ENCODE measurements around the gene HOTAIR. TPM values are rescaled to one million over a fixed set of nuclear protein-coding genes. Genes with fewer than 3 reads are reported as not detected.

Gene HOTAIR
- total RNA-seq, 4 donors from 2014 or later = 0.31 TPM; not detected in 3

- Histone ChIP-seq H3K27ac (no peak overlapping the region), H3K4me1 (peaks cover 0 to 56% (median 14%) of the 10 kb centered on the region in 3 donors), H3K36me3 (no peaks in the 10 kb centered on the region), H3K27me3 (peaks cover 100% of the 10 kb centered on the region), H3K9me3 (no peaks in the 10 kb centered on the region), H3K4me3 (no peak overlapping the region)
- no peak for ATAC-seq
- no peak for TF ChIP-seq POLR2AphosphoS5 (IDR thresholded peaks at IDR 0.05)
- no peak for TF ChIP-seq CTCF (IDR thresholded peaks at IDR 0.05)
- TF ChIP-seq POLR2A (IDR thresholded peaks at IDR 0.05) = no peak
- TF ChIP-seq EP300 (IDR thresholded peaks at IDR 0.05) = no peak
- 14 to 15% methylated on average over 12 to 22 of the region's 23 CpGs for WGBS, 2 donors (ENCODE audit: low coverage in 1 of 2)
Observed at GRCh38 chr12:54015018-54015931, 40.5 kb upstream of the HOTAIR start.

GRCh38 chr12:54014377-54015017 lies 39.7 kb upstream of the HOTAIR start:
- WGBS, 2 donors (ENCODE audit: low coverage in 1 of 2) = 6 to 7% methylated on average over 14 to 34 of the region's 36 CpGs
- H3K4me1 ChIP-seq = peaks cover 0 to 53% (median 16%) of the 10 kb centered on the region in 3 donors

GRCh38 chr12:54012631-54013409 lies 38.1 kb upstream of the HOTAIR start:
- 23 to 36% methylated on average over 4 to 5 of the region's 6 CpGs for WGBS, 2 donors (ENCODE audit: low coverage in 1 of 2)
- H3K4me3 ChIP-seq = no peak overlapping the region
- ATAC-seq = no peak
- no peaks in the 10 kb centered on the region for H3K9me3 ChIP-seq
- H3K27me3 ChIP-seq = peaks cover 99% of the 10 kb centered on the region
- TF ChIP-seq EP300 (IDR thresholded peaks at IDR 0.05) = no peak
- TF ChIP-seq CTCF (IDR thresholded peaks at IDR 0.05) = no peak
- TF ChIP-seq POLR2A (IDR thresholded peaks at IDR 0.05) = no peak
- no peak for TF ChIP-seq POLR2AphosphoS5 (IDR thresholded peaks at IDR 0.05)
- H3K4me1 ChIP-seq = peaks cover 0 to 43% (median 21%) of the 10 kb centered on the region in 3 donors
- H3K36me3 ChIP-seq = no peaks in the 10 kb centered on the region
- no peak overlapping the region for H3K27ac ChIP-seq

More at GRCh38 chr12:54014377-54015017, 39.7 kb upstream of the HOTAIR start:
- Histone ChIP-seq H3K27me3 (peaks cover 100% of the 10 kb centered on the region), H3K36me3 (no peaks in the 10 kb centered on the region), H3K9me3 (no peaks in the 10 kb centered on the region), H3K4me3 (peak overlapping the region in 1 of 2 donors; percentile 17), H3K27ac (no peak overlapping the region)
- ATAC-seq = no peak
- no peak for TF ChIP-seq CTCF (IDR thresholded peaks at IDR 0.05)
- no peak for TF ChIP-seq POLR2AphosphoS5 (IDR thresholded peaks at IDR 0.05)
- no peak for TF ChIP-seq POLR2A (IDR thresholded peaks at IDR 0.05)
- no peak for TF ChIP-seq EP300 (IDR thresholded peaks at IDR 0.05)

GRCh38 chr12:54011665-54012532 lies 37.1 kb upstream of the HOTAIR start:
- H3K27me3 ChIP-seq = peaks cover 99% of the 10 kb centered on the region
- H3K4me3 ChIP-seq = no peak overlapping the region
- peaks cover 0 to 34% (median 14%) of the 10 kb centered on the region in 3 donors for H3K4me1 ChIP-seq
- TF ChIP-seq POLR2AphosphoS5 (IDR thresholded peaks at IDR 0.05) (no peak), POLR2A (IDR thresholded peaks at IDR 0.05) (no peak), EP300 (IDR thresholded peaks at IDR 0.05) (no peak), CTCF (IDR thresholded peaks at IDR 0.05) (no peak)
- no peaks in the 10 kb centered on the region for H3K9me3 ChIP-seq
- WGBS, 2 donors (ENCODE audit: low coverage in 1 of 2) = 29 to 32% methylated on average over 9 to 11 of the region's 14 CpGs
- no peak overlapping the region for H3K27ac ChIP-seq
- no peaks in the 10 kb centered on the region for H3K36me3 ChIP-seq
- ATAC-seq = no peak
